ENCODE results near the gene TUBD1. TPM values are rescaled to one million over a fixed set of nuclear protein-coding genes. Genes with fewer than 3 reads are reported as not detected.

Gene TUBD1
- total RNA-seq, 1 donor from 2014 or later: 5.0 TPM

GRCh38 chr17:59827721-59828477 is 64.8 kb downstream of the TUBD1 start:
- no peak for DNase-seq (ENCODE audit: extremely low read depth, low read depth, low spot score)

GRCh38 chr17:59826706-59827453 is 65.9 kb downstream of the TUBD1 start:
- no peak for DNase-seq (ENCODE audit: extremely low read depth, low read depth, low spot score)

- DNase-seq (ENCODE audit: extremely low read depth, low read depth, low spot score): no peak
Observed at GRCh38 chr17:59825533-59826322, 67.0 kb downstream of the TUBD1 start.

GRCh38 chr17:59815965-59816364 is 76.8 kb downstream of the TUBD1 start:
- no peak for DNase-seq (ENCODE audit: extremely low read depth, low read depth, low spot score)

GRCh38 chr17:59814685-59815084 is 78.1 kb downstream of the TUBD1 start:
- no peak for DNase-seq (ENCODE audit: extremely low read depth, low read depth, low spot score)

- no peak for DNase-seq (ENCODE audit: extremely low read depth, low read depth, low spot score)
Observed at GRCh38 chr17:59814276-59814675, 78.5 kb downstream of the TUBD1 start.

- no peak for DNase-seq (ENCODE audit: extremely low read depth, low read depth, low spot score)
Observed at GRCh38 chr17:59812139-59812538, 80.6 kb downstream of the TUBD1 start.

GRCh38 chr17:59811209-59811608 is 81.5 kb downstream of the TUBD1 start:
- no peak for DNase-seq (ENCODE audit: extremely low read depth, low read depth, low spot score)

GRCh38 chr17:59810894-59811153 is 81.9 kb downstream of the TUBD1 start:
- no peak for DNase-seq (ENCODE audit: extremely low read depth, low read depth, low spot score)

Other genes starting within 250 kb of the TUBD1 start
- gene PTRH2, start 185.5 kb downstream of the TUBD1 start, total RNA-seq: 39.7 and 45.2 TPM in 2 replicates
- 144 and 218 TPM in 2 replicates for gene VMP1, start 185.3 kb downstream of the TUBD1 start, total RNA-seq
- 17.9 and 23.2 TPM in 2 replicates for gene RPS6KB1, start 178 bp upstream of the TUBD1 start, total RNA-seq
- 10.4 and 17.0 TPM in 2 replicates for gene RNFT1, start 71.8 kb upstream of the TUBD1 start, total RNA-seq
- 10.8 and 14.6 TPM in 2 replicates for gene HEATR6, start 186.0 kb upstream of the TUBD1 start, total RNA-seq